Lung (tissue), 12 donors: ENCODE measurements around the gene ITPK1. TPM values are rescaled to one million over a fixed set of nuclear protein-coding genes. Genes with fewer than 3 reads are reported as not detected.

Experiments
- ATAC-seq: fragments of 200-7000 bp; cut with Tn5 transposase; one replicate; pipeline ENCODE4 v1.9.1; 2020; ENCODE audit warnings: moderate number of reproducible peaks; ENCODE audit not compliant: insufficient read depth, low FRiP score
- DNase-seq, 3 donors: peaks; one replicate each; pipeline ENCODE4 v3.0.0-alpha.2; 2013 to 2017
- H3K27ac ChIP-seq, 2 donors: one replicate each; pipeline ENCODE4 v1.5.1; 2013; ENCODE audit warnings: mild to moderate bottlenecking in 2 of 2, moderate library complexity in 2 of 2, control low read depth in 1 of 2, inconsistent platforms in 1 of 2, low read depth in 1 of 2, low read length in 1 of 2
- H3K27me3 ChIP-seq, 3 donors: one replicate each; pipeline ENCODE4 v1.5.1; 2013; ENCODE audit warnings: low read length in 2 of 3; ENCODE audit not compliant: control insufficient read depth in 3 of 3, insufficient read depth in 3 of 3
- H3K36me3 ChIP-seq, 4 donors: one replicate each; pipeline ENCODE4 v1.5.1; 2013; ENCODE audit warnings: low read length in 4 of 4, mild to moderate bottlenecking in 1 of 4, moderate library complexity in 1 of 4; ENCODE audit not compliant: control insufficient read depth in 4 of 4, insufficient read depth in 4 of 4
- H3K4me1 ChIP-seq, 5 donors: one replicate each; pipeline ENCODE4 v1.5.1; 2013; ENCODE audit warnings: low read length in 5 of 5, mild to moderate bottlenecking in 2 of 5, moderate library complexity in 1 of 5; ENCODE audit not compliant: control insufficient read depth in 5 of 5, insufficient read depth in 5 of 5
- H3K4me3 ChIP-seq: one replicate; pipeline ENCODE4 v1.5.1; 2013; ENCODE audit warnings: mild to moderate bottlenecking, control low read depth, moderate library complexity
- H3K9ac ChIP-seq, 2 donors: one replicate each; pipeline ENCODE4 v1.5.1; 2013; ENCODE audit warnings: low read length in 2 of 2, control low read depth in 1 of 2; ENCODE audit not compliant: insufficient read depth in 1 of 2
- H3K9me3 ChIP-seq, 4 donors: one replicate each; pipeline ENCODE4 v1.5.1; 2013; ENCODE audit warnings: low read length in 3 of 4, mild to moderate bottlenecking in 1 of 4, moderate library complexity in 1 of 4; ENCODE audit not compliant: control insufficient read depth in 4 of 4, insufficient read depth in 3 of 4
- WGBS, 2 donors: extraction: QIAGEN DNeasy Blood & Tissue Kit; methylation state at CpG; one replicate each; pipeline ENCODE4 v1.1.7; 2013; 5-methylcytosine and 5-hydroxymethylcytosine counted together
- polyA plus RNA-seq, 2 donors: library from polyadenylated mRNA; stranded (reverse); fragments of 200-250 nt; gene quantifications; one replicate each; pipeline ENCODE4 v1.2.1, GENCODE V29; 2013
- total RNA-seq, 2 donors: library from RNA; depleted of rRNA in 1 of 2; stranded (reverse); fragments of >200 nt in 1 of 2; gene quantifications; one replicate each; pipeline ENCODE4 v1.2.1, GENCODE V29; 2014 to 2021
- TF ChIP-seq, protein P1 (sequence below): IDR thresholded peaks from 2 replicates; pipeline ENCODE4 v1.5.1; 2012; ENCODE audit warnings: mild to moderate bottlenecking; ENCODE audit errors: control extremely low read depth, extremely low read depth
- donor health status: control.
- donor health status: control.
- donor health status: Bipolar disorder and iron deficiency.
- donor health status: healthy.
- donor health status: DM: yes; HTN: yes; CAD: no.

The ITPK1 gene
- total and polyA plus RNA-seq, 4 donors: 17.5 to 99.4 (median 45.3) TPM

- no peak for DNase-seq
- H3K27ac ChIP-seq: peak overlapping the region; percentile 94 to 98
- H3K4me3 ChIP-seq: peak overlapping the region; percentile 79
- TF ChIP-seq, protein P1, sequence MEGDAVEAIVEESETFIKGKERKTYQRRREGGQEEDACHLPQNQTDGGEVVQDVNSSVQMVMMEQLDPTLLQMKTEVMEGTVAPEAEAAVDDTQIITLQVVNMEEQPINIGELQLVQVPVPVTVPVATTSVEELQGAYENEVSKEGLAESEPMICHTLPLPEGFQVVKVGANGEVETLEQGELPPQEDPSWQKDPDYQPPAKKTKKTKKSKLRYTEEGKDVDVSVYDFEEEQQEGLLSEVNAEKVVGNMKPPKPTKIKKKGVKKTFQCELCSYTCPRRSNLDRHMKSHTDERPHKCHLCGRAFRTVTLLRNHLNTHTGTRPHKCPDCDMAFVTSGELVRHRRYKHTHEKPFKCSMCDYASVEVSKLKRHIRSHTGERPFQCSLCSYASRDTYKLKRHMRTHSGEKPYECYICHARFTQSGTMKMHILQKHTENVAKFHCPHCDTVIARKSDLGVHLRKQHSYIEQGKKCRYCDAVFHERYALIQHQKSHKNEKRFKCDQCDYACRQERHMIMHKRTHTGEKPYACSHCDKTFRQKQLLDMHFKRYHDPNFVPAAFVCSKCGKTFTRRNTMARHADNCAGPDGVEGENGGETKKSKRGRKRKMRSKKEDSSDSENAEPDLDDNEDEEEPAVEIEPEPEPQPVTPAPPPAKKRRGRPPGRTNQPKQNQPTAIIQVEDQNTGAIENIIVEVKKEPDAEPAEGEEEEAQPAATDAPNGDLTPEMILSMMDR: no peak
- WGBS, 2 donors: 2 to 4% methylated on average over 38 of the region's 38 CpGs
- H3K4me1 ChIP-seq: peaks cover 0 to 26% (median 5%) of the 10 kb centered on the region in 5 donors
- no peak for ATAC-seq
- H3K36me3 ChIP-seq: peaks cover 0 to 2% (median 0%) of the 10 kb centered on the region in 4 donors
- no peaks in the 10 kb centered on the region for H3K27me3 ChIP-seq
- H3K9me3 ChIP-seq: peaks cover 0 to 2% (median 0%) of the 10 kb centered on the region in 4 donors
- H3K9ac ChIP-seq: no peak overlapping the region
These were observed 1.0 kb downstream of the ITPK1 start for GRCh38 chr14:93114713-93115068.

DNA sequence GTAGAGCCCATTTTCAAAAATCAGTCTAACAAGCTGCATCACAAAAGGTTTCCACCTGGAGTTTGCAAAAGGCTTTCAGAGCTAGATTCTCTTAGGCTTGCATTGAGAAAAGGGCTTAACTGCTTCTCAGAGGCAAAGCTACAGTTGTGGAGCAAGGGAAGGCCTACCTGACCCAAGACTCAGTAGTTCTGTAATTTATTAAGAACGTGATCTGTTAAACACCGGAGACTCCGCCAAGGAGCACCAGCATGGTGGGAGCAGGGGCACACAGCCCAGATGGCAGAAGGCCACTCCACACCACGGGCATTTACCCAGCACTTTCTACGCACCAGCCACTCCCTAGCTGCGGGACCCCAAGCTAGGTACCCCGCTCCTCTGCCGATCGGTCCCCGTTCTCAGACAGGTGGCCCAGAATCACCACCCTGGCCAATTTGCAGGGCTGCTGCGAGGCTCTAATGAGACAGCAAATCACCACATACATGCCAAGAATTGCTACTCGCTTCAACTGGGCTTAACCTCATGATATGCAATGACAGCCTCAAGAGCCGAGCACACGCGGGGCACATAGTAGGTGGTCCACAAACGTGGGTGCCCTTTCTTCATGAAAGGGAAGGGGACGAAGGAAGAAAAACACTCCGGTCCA lies 1.5 kb downstream of the ITPK1 start:
- DNase-seq (peak in 1 of 3 donors; percentile 11), ATAC-seq (no peak)
- Histone ChIP-seq H3K27ac (peak overlapping the region; percentile 94 to 98), H3K4me1 (peaks cover 0 to 26% (median 5%) of the 10 kb centered on the region in 5 donors), H3K4me3 (peak overlapping the region; percentile 79), H3K36me3 (peaks cover 0 to 2% (median 0%) of the 10 kb centered on the region in 4 donors), H3K27me3 (no peaks in the 10 kb centered on the region), H3K9ac (peak overlapping the region in 1 of 2 donors; percentile 17), H3K9me3 (peaks cover 0 to 2% (median 0%) of the 10 kb centered on the region in 4 donors)
- TF ChIP-seq, protein P1: no peak
- WGBS, 2 donors: 36 to 37% methylated on average over 18 of the region's 18 CpGs

DNA sequence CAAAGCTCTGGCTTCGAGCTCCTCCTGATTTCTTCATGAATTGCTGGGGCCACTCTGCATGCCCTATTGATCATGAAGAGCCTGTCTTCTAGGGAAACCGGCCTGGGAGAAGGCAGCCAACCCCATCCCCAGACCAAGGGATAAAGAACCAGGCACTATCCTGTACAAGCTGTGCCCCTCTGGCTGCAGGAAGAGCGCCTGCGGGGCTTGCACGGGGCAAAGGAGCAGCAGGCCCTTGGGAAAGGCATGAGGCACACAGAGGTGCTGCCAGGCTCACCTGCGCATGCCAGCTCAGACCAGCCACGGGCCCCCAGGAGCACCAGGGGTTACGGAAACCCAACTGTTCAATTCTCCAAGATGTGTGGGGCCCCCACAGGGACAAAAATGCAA lies 2.1 kb downstream of the ITPK1 start:
- Histone ChIP-seq H3K9me3 (peaks cover 0 to 2% (median 0%) of the 10 kb centered on the region in 4 donors), H3K4me3 (no peak overlapping the region), H3K9ac (no peak overlapping the region), H3K4me1 (peaks cover 0 to 26% (median 5%) of the 10 kb centered on the region in 5 donors), H3K36me3 (peaks cover 0 to 2% (median 0%) of the 10 kb centered on the region in 4 donors), H3K27ac (peak overlapping the region; percentile 7 to 98), H3K27me3 (no peaks in the 10 kb centered on the region)
- 68 to 79% methylated on average over 8 of the region's 8 CpGs for WGBS, 2 donors
- TF ChIP-seq, protein P1: no peak
- DNase-seq: no peak
- ATAC-seq: no peak
